NCI-H146 (cell line): ENCODE measurements around the gene RNF5.
"Not testable (repeated sequence)": the region's sequence is repeated elsewhere in the genome, so short reads cannot be mapped to it uniquely, and the experiment has no call there.

ENCODE experiments used
- DNase-seq: peaks from one replicate; lab custom pipeline; 2025; lab: John Stamatoyannopoulos, UW

The RNF5 gene

GRCh38 chr6:32189742-32190053, 11.5 kb downstream of the RNF5 start:
- DNase-seq, result no peak

- peak; percentile 89 for DNase-seq
Measured at GRCh38 chr6:32190054-32190851, 12.0 kb downstream of the RNF5 start, which contains the start of gene PBX2. TSS of gene PBX2 (minus strand) at chr6:32190202. CDS start at chr6:32189915, 287 bp downstream.

GRCh38 chr6:32190911-32191677, 12.9 kb downstream of the RNF5 start:
- no peak for DNase-seq

- no peak for DNase-seq
Measured at GRCh38 chr6:32191696-32192607, 13.7 kb downstream of the RNF5 start.

GRCh38 chr6:32192608-32193039, 14.4 kb downstream of the RNF5 start, which contains the start of gene GPSM3:
TSS of gene GPSM3 (minus strand) at chr6:32192643. CDS start at chr6:32192513, 130 bp downstream.
- DNase-seq, result no peak

- not testable (repeated sequence) for DNase-seq
Measured at GRCh38 chr6:32193096-32193495, 14.9 kb downstream of the RNF5 start.

- DNase-seq, result no peak
Measured at GRCh38 chr6:32194388-32194787, 16.2 kb downstream of the RNF5 start.

- DNase-seq, result peak; percentile 28
Measured at GRCh38 chr6:32194825-32195651, 16.8 kb downstream of the RNF5 start.

- DNase-seq, result peak; percentile 100
Measured at GRCh38 chr6:32195652-32195901, 17.4 kb downstream of the RNF5 start.

- peak; percentile 90 for DNase-seq
Measured at GRCh38 chr6:32195902-32196681, 17.9 kb downstream of the RNF5 start.

GRCh38 chr6:32196682-32197616, 18.7 kb downstream of the RNF5 start:
- DNase-seq, result peak; percentile 40

GRCh38 chr6:32198345-32198696, 20.1 kb downstream of the RNF5 start:
- DNase-seq, result no peak

GRCh38 chr6:32198866-32199265, 20.7 kb downstream of the RNF5 start:
- no peak for DNase-seq

GRCh38 chr6:32200711-32201475, 22.7 kb downstream of the RNF5 start:
- DNase-seq, result no peak

- DNase-seq, result no peak
Measured at GRCh38 chr6:32202186-32202585, 24.0 kb downstream of the RNF5 start.

GRCh38 chr6:32203426-32204267, 25.4 kb downstream of the RNF5 start:
- peak; percentile 36 for DNase-seq

- no peak for DNase-seq
Measured at GRCh38 chr6:32204268-32204715, 26.1 kb downstream of the RNF5 start.

- no peak for DNase-seq
Measured at GRCh38 chr6:32208996-32209395, 30.8 kb downstream of the RNF5 start.
